Pulmonary artery endothelial cell (primary cell): ENCODE measurements around the gene C1orf159. TPM values are rescaled to one million over a fixed set of nuclear protein-coding genes. Genes with fewer than 3 reads are reported as not detected.
A peak's percentile ranks its signal among the peaks of the same experiment; 100 is the strongest.

Source experiments
- DNase-seq: peaks from one replicate; pipeline ENCODE4 v3.0.0-alpha.2; 2011; ENCODE audit warnings: low read depth, low spot score
- total RNA-seq: library from RNA; depleted of rRNA; stranded (reverse); fragments of >200 nt; gene quantifications from 2 replicates; pipeline ENCODE4 v1.2.3, GENCODE V29; 2014

C1orf159 gene
- total RNA-seq, 1 donor from 2014 or later, result 6.1 TPM

- DNase-seq, result no peak
Measured at GRCh38 chr1:1132956-1133750, 17.3 kb upstream of the C1orf159 start.

GRCh38 chr1:1132042-1132950, 16.4 kb upstream of the C1orf159 start:
- DNase-seq, result no peak

- DNase-seq, result no peak
Measured at GRCh38 chr1:1130206-1131120, 14.6 kb upstream of the C1orf159 start.

GRCh38 chr1:1129381-1129821, 13.5 kb upstream of the C1orf159 start:
- no peak for DNase-seq

GRCh38 chr1:1128454-1129139, 12.7 kb upstream of the C1orf159 start:
- no peak for DNase-seq

GRCh38 chr1:1127551-1128451, 11.9 kb upstream of the C1orf159 start:
- DNase-seq, result no peak

- DNase-seq, result no peak
Measured at GRCh38 chr1:1125945-1126344, 10.1 kb upstream of the C1orf159 start.

- no peak for DNase-seq
Measured at GRCh38 chr1:1124786-1125642, 9.1 kb upstream of the C1orf159 start.

- DNase-seq, result no peak
Measured at GRCh38 chr1:1124508-1124785, 8.6 kb upstream of the C1orf159 start.

- no peak for DNase-seq
Measured at GRCh38 chr1:1123581-1124507, 8.0 kb upstream of the C1orf159 start.

- DNase-seq, result no peak
Measured at GRCh38 chr1:1122981-1123480, 7.1 kb upstream of the C1orf159 start.

- peak; percentile 22 for DNase-seq
Measured at GRCh38 chr1:1122078-1122811, 6.4 kb upstream of the C1orf159 start.

GRCh38 chr1:1121611-1122077, 5.8 kb upstream of the C1orf159 start:
- no peak for DNase-seq

- no peak for DNase-seq
Measured at GRCh38 chr1:1120866-1121591, 5.1 kb upstream of the C1orf159 start.

- no peak for DNase-seq
Measured at GRCh38 chr1:1120096-1120495, 4.2 kb upstream of the C1orf159 start.

GRCh38 chr1:1119272-1119890, 3.5 kb upstream of the C1orf159 start:
- no peak for DNase-seq
